OCI-LY1 (cell line): ENCODE measurements around the gene RAD51B.

Source experiments
- CTCF ChIP-seq: fragments of 200-600 bp; sonication (generic), shearing (Covaris generic); IDR thresholded peaks from 2 replicates; pipeline ENCODE4 v1.5.1; 2017; ENCODE audit warnings: mild to moderate bottlenecking, antibody characterized with exemption, low read length, moderate library complexity, mixed read lengths
- EZH2 ChIP-seq: fragments of 200-600 bp; sonication (generic), shearing (Covaris generic); IDR thresholded peaks from 2 replicates; pipeline ENCODE4 v1.8.0; 2017; ENCODE audit warnings: borderline replicate concordance, mixed run types, mild to moderate bottlenecking, antibody characterized with exemption, low read length, moderate library complexity, mixed read lengths

- TF ChIP-seq CTCF (no peak), EZH2 (no peak)
Measured at GRCh38 chr14:68199554-68200151, 380.1 kb downstream of the RAD51B start.
